Caco-2 (cell line): ENCODE measurements around the gene SYT1. TPM values are rescaled to one million over a fixed set of nuclear protein-coding genes. Genes with fewer than 3 reads are reported as not detected.
"Not testable (repeated sequence)": the region's sequence is repeated elsewhere in the genome, so short reads cannot be mapped to it uniquely, and the experiment has no call there.

Experiments used
- BruUV-seq: library from RNA; stranded (reverse); fragments of 400-500 nt; replicated peaks from 2 replicates; lab custom pipeline; 2021; lab: Mats Ljungman, UMichigan
- CTCF ChIA-PET: fragments of 300-600 bp; sonication (Branson Sonifier 250); formaldehyde crosslinking; loops from one replicate; lab custom pipeline; 2022; ENCODE audit warnings: antibody characterized with exemption; lab: Charles Lee
- POLR2A ChIA-PET: fragments of 300-600 bp; sonication (Branson Sonifier 250); formaldehyde crosslinking; loops from one replicate; lab custom pipeline; 2022; ENCODE audit warnings: antibody characterized with exemption; lab: Charles Lee
- DNase-seq, 2 experiments: peaks; one replicate each; pipeline versions ENCODE4 v3.0.0 to v3.0.0-alpha.2; 2020 to 2022
- H3K27me3 ChIP-seq: replicated peaks from 2 replicates; pipeline ENCODE4 v1.6.0; 2011; ENCODE audit warnings: low read length; ENCODE audit not compliant: control insufficient read depth, insufficient read depth
- H3K36me3 ChIP-seq: 2 replicates; pipeline ENCODE4 v1.5.1; 2011; ENCODE audit warnings: low read length; ENCODE audit not compliant: control insufficient read depth, insufficient read depth
- H3K4me1 ChIP-seq: fragments of 250-450 bp; sonication (Bioruptor Pico); 2 replicates; pipeline ENCODE4 v1.5.1; 2020; ENCODE audit warnings: mild to moderate bottlenecking
- H3K4me3 ChIP-seq: 2 replicates; pipeline ENCODE4 v1.5.1; 2011; ENCODE audit warnings: low read depth, mild to moderate bottlenecking, control low read depth, low read length
- H3K9me3 ChIP-seq: fragments of 250-450 bp; sonication (Bioruptor Pico); 2 replicates; pipeline ENCODE4 v1.5.1; 2020; ENCODE audit warnings: mild to moderate bottlenecking, moderate library complexity
- H3K27ac Mint-ChIP-seq: one replicate; pipeline ENCODE4 v1.8.0; 2022; ENCODE audit warnings: mixed read lengths; ENCODE audit not compliant: unreplicated experiment
- H3K27me3 Mint-ChIP-seq: one replicate; pipeline ENCODE4 v1.8.0; 2022; ENCODE audit warnings: mixed read lengths; ENCODE audit not compliant: insufficient read depth, unreplicated experiment
- H3K36me3 Mint-ChIP-seq: one replicate; pipeline ENCODE4 v1.8.0; 2022; ENCODE audit warnings: mild to moderate bottlenecking, mixed read lengths; ENCODE audit not compliant: insufficient read depth, unreplicated experiment
- H3K4me1 Mint-ChIP-seq: one replicate; pipeline ENCODE4 v1.8.0; 2022; ENCODE audit warnings: low read depth, mixed read lengths; ENCODE audit not compliant: unreplicated experiment
- H3K4me3 Mint-ChIP-seq: one replicate; pipeline ENCODE4 v1.8.0; 2022; ENCODE audit warnings: mild to moderate bottlenecking, moderate library complexity, mixed read lengths; ENCODE audit not compliant: unreplicated experiment
- H3K9me3 Mint-ChIP-seq: one replicate; pipeline ENCODE4 v1.8.0; 2022; ENCODE audit warnings: mixed read lengths; ENCODE audit not compliant: unreplicated experiment
- intact Hi-C: fragments of 100-400 bp; cut with micrococcal nuclease; formaldehyde crosslinking; loops from one replicate; pipeline ENCODE4 v1.10.0; 2022; ENCODE audit not compliant: unreplicated experiment
- total RNA-seq: library from RNA; stranded (reverse); gene quantifications from 2 replicates; pipeline ENCODE4 v1.2.3, GENCODE V29; 2022
- TF ChIP-seq, protein P1 (sequence below), 2 experiments: fragments of 200-600 bp in 1 of 2; IDR thresholded peaks; 1 replicate in 1 of 2; 2 replicates in 1 of 2; pipeline versions ENCODE4 v1.5.1 to v1.8.0; 2011 to 2022; ENCODE audit warnings: antibody characterized with exemption in 1 of 2, control low read depth in 1 of 2, inconsistent platforms in 1 of 2, low read depth in 1 of 2, low read length in 1 of 2, mild to moderate bottlenecking in 1 of 2, moderate library complexity in 1 of 2; ENCODE audit not compliant: insufficient read depth in 1 of 2, severe bottlenecking in 1 of 2, unreplicated experiment in 1 of 2

The SYT1 gene
- total RNA-seq, 1 experiment from 2014 or later = 0.39 TPM

DNA sequence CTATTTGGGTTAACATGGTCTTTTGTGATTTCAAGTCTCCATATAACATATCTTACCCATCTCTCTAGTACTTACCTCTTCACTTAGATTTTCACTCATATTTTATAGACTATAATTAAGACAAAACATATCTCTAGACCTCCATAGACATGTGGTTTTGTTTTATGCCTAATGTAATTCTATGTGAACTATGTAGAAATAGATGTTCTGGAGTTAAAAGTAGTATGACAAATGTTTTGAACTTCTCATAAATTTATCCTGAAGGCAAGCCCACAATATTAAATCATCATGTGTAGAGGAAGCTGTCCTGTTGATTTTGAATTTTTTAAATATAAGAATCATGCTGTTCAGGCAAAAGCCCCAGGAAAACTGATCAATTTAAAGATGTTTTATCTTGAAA lies 169.2 kb downstream of the SYT1 start:
- no peaks in the 10 kb centered on the region for H3K9me3 Mint-ChIP-seq
- H3K36me3 Mint-ChIP-seq = no peaks in the 10 kb centered on the region
- Histone ChIP-seq H3K9me3 (no peaks in the 10 kb centered on the region), H3K4me1 (no peaks in the 10 kb centered on the region), H3K4me3 (no peak overlapping the region), H3K36me3 (no peaks in the 10 kb centered on the region), H3K27me3 (no peaks in the 10 kb centered on the region)
- H3K27ac Mint-ChIP-seq = no peak overlapping the region
- POLR2A ChIA-PET = no interaction called here
- BruUV-seq = no TSS peak
- no peaks in the 10 kb centered on the region for H3K4me1 Mint-ChIP-seq
- TF ChIP-seq, protein P1, sequence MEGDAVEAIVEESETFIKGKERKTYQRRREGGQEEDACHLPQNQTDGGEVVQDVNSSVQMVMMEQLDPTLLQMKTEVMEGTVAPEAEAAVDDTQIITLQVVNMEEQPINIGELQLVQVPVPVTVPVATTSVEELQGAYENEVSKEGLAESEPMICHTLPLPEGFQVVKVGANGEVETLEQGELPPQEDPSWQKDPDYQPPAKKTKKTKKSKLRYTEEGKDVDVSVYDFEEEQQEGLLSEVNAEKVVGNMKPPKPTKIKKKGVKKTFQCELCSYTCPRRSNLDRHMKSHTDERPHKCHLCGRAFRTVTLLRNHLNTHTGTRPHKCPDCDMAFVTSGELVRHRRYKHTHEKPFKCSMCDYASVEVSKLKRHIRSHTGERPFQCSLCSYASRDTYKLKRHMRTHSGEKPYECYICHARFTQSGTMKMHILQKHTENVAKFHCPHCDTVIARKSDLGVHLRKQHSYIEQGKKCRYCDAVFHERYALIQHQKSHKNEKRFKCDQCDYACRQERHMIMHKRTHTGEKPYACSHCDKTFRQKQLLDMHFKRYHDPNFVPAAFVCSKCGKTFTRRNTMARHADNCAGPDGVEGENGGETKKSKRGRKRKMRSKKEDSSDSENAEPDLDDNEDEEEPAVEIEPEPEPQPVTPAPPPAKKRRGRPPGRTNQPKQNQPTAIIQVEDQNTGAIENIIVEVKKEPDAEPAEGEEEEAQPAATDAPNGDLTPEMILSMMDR (IDR thresholded peaks at IDR 0.05; ENCODE audit: insufficient read depth in 1 of 2, low read depth in 1 of 2, low read length in 1 of 2, severe bottlenecking in 1 of 2, unreplicated experiment in 1 of 2) = no peak
- CTCF ChIA-PET = no interaction called here
- intact Hi-C loops = no loop called here
- no peak overlapping the region for H3K4me3 Mint-ChIP-seq
- DNase-seq = no peak
- H3K27me3 Mint-ChIP-seq = peaks cover 6% of the 10 kb centered on the region

DNA sequence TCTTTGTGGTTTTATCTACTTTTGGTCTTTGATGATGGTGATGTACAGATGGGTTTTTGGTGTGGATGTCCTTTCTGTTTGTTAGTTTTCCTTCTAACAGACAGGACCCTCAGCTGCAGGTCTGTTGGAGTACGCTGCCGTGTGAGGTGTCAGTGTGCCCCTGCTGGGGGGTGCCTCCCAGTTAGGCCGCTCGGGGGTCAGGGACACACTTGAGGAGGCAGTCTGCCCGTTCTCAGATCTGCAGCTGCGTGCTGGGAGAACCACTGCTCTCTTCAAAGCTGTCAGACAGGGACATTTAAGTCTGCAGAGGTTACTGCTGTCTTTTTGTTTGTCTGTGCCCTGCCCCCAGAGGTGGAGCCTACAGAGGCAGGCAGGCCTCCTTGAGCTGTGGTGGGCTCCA lies 180.2 kb downstream of the SYT1 start:
- H3K9me3 ChIP-seq, BruUV-seq, DNase-seq, H3K36me3 ChIP-seq, H3K4me1 Mint-ChIP-seq, H3K36me3 Mint-ChIP-seq, H3K9me3 Mint-ChIP-seq, CTCF ChIA-PET, intact Hi-C loops, H3K4me3 ChIP-seq, H3K27me3 ChIP-seq, POLR2A ChIA-PET, H3K27me3 Mint-ChIP-seq, H3K4me1 ChIP-seq, H3K27ac Mint-ChIP-seq: not testable (repeated sequence)
- H3K4me3 Mint-ChIP-seq = peak overlapping the region; percentile 63

DNA sequence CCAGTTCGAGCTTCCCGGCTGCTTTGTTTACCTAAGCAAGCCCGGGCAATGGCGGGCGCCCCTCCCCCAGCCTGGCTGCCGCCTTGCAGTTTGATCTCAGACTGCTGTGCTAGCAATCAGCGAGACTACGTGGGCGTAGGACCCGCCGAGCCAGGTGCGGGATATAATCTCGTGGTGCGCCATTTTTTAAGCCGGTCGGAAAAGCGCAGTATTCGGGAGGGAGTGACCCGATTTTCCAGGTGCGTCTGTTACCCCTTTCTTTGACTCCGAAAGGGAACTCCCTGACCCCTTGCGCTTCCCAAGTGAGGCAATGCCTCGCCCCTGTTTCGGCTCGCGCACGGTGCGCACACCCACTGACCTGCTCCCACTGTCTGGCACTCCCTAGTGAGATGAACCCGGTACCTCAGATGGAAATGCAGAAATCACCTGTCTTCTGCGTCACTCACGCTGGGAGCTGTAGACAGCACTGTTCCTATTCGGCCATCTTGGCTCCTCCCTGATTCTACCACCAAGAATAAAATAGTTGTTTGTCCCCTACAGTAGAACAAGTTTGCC lies 180.7 kb downstream of the SYT1 start:
- H3K9me3 Mint-ChIP-seq, H3K4me3 ChIP-seq: not testable (repeated sequence)

DNA sequence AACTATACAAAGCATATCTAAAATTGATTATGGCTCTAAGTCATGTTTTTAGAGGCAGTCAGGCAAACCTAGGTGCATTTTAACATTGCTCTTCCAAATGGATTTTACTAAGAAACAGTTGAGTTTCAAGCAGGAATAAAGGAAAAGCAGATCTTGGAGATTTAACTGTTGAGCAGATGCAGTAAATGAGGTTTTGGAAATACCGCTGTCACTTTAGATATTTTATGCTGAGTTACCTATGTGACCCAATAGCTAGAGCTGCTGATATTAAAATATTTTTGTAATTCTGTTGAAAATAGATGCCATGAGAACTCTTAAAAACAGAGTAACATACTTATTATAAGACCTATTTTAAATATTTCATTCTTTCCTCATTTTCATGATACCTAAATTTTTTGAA lies 181.4 kb downstream of the SYT1 start:
- BruUV-seq = no TSS peak
- CTCF ChIA-PET = no interaction called here
- Histone ChIP-seq H3K36me3 (no peaks in the 10 kb centered on the region), H3K4me3 (no peak overlapping the region), H3K27me3 (no peaks in the 10 kb centered on the region), H3K9me3 (no peaks in the 10 kb centered on the region), H3K4me1 (no peaks in the 10 kb centered on the region)
- Mint-ChIP-seq H3K36me3 (no peaks in the 10 kb centered on the region), H3K4me1 (no peaks in the 10 kb centered on the region), H3K4me3 (peak overlapping the region; percentile 63), H3K27me3 (no peaks in the 10 kb centered on the region), H3K27ac (no peak overlapping the region), H3K9me3 (no peaks in the 10 kb centered on the region)
- intact Hi-C loops = no loop called here
- DNase-seq = no peak
- TF ChIP-seq, protein P1 (IDR thresholded peaks at IDR 0.05; ENCODE audit: insufficient read depth in 1 of 2, low read depth in 1 of 2, low read length in 1 of 2, severe bottlenecking in 1 of 2, unreplicated experiment in 1 of 2) = no peak
- POLR2A ChIA-PET = no interaction called here

More for the DNA sequence above, 180.7 kb downstream of the SYT1 start:
- peak overlapping the region; percentile 63 for H3K4me3 Mint-ChIP-seq
- DNase-seq = peak; percentile 6 to 47
- H3K27me3 ChIP-seq, CTCF ChIA-PET, H3K4me1 Mint-ChIP-seq, H3K9me3 ChIP-seq, H3K27me3 Mint-ChIP-seq, intact Hi-C loops, H3K36me3 Mint-ChIP-seq, POLR2A ChIA-PET, BruUV-seq, H3K27ac Mint-ChIP-seq, H3K4me1 ChIP-seq, H3K36me3 ChIP-seq: not testable (repeated sequence)
